GM21737 (cell line): ENCODE results near the gene CAPN9.
"Not testable (repeated sequence)": the region's sequence is repeated elsewhere in the genome, so short reads cannot be mapped to it uniquely, and the experiment has no call there.

ENCODE experiments used
- ATAC-seq: cut with Tn5 transposase; IDR thresholded peaks from one replicate; pipeline ENCODE4 v1.9.1; 2021; ENCODE audit warnings: mild to moderate bottlenecking, moderate library complexity; ENCODE audit not compliant: unreplicated experiment

Gene CAPN9

GRCh38 chr1:230747890-230748800, 957 bp downstream of the CAPN9 start:
- no peak for ATAC-seq

DNA sequence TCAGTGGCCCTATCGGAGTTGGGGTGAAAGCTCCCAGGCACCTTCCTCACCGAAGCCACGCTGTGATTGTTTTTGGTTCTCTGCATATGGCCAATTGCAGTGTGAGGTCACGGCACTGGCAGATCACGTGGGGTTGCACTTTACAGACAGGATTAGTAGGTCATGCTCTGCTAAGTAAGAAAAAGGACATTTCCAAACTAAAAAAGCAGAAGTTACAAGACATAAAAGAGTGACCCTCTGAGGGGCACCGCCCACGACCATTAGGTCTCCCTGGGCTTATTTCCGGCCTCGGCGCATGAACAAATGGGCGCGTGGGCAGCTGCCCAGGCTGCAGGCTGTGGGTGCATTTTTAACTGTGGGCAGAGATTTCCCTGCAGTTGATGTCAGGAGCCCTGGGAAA, 2.0 kb downstream of the CAPN9 start:
- ATAC-seq: no peak

- no peak for ATAC-seq
Observed at GRCh38 chr1:230749635-230750034, 2.4 kb downstream of the CAPN9 start.

GRCh38 chr1:230750576-230750975, 3.4 kb downstream of the CAPN9 start:
- no peak for ATAC-seq

- ATAC-seq: no peak
Observed at GRCh38 chr1:230750986-230751625, 3.9 kb downstream of the CAPN9 start.

DNA sequence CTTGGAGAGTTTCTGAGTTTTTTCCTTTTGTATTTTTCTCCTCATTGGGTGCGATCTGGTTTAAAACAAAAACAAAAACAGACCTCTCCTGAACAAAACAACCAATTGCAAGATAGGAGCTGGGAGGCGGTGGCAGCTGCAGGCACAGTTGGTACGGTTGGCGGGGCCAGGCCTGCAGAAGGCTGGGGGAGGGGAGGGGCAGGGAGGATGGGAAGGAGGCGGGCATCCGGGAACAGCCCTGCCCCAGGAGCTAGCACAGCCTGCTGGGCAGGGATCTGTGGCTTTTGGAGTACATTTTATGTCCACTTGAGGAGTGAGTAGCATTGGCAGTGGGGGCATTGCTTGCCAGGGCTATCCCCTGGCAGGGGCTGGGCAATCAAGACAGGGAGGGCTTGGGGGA, 5.2 kb downstream of the CAPN9 start:
- ATAC-seq: no peak

- no peak for ATAC-seq
Observed at GRCh38 chr1:230753191-230753585, 6.0 kb downstream of the CAPN9 start.

DNA sequence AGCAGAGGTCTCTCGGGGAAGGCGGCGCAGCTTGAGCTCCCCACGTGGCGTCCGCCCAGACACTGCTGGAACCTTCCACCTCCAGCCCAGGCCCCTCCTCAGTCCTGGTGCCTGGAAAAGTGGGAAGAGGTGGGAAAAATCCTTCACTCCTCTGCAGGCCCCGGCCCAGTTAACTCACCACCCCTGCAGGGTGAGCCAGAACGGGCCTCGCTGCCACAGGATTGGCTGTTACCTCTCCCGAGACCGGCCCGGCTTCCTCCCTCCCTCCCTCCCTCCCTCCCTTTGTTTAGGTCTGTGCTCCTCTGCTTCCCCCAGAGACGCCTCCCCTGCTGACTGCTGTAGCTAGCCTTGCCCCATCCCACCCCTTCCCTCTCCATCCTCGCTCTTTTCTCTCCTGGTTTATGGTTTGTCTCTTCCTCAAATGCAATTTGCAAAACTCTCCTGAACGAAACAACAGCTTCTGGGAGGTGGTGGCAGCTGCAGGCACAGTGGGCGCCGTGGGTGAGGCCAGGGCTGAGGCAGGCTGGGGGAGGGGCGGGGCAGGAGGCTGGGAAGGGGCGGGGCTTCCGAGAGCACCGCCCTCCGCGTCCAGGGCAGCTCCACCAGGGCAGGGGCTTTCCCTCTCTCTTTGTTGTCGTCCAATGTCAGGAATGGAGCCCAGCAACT, 6.5 kb downstream of the CAPN9 start:
- no peak for ATAC-seq

DNA sequence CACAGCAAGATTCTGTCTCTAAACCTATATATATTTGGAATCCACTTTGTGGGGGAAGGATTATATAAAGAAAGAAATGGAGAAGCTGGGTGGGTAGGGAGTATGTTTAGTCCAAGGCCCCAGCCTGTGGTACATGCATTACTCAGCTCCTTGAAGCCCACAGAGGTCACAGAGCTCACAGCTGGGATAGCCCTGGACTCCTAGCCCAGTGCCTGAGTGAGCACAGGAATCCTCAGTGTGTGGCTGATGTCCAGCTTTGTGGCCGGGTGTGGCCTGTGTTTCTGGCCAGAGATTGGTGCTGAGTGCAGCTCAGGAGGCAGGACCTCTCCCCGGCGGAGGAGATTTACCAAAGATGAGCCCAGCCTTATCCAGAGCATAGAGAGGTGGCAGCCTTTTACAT, 7.6 kb downstream of the CAPN9 start:
- ATAC-seq: no peak

DNA sequence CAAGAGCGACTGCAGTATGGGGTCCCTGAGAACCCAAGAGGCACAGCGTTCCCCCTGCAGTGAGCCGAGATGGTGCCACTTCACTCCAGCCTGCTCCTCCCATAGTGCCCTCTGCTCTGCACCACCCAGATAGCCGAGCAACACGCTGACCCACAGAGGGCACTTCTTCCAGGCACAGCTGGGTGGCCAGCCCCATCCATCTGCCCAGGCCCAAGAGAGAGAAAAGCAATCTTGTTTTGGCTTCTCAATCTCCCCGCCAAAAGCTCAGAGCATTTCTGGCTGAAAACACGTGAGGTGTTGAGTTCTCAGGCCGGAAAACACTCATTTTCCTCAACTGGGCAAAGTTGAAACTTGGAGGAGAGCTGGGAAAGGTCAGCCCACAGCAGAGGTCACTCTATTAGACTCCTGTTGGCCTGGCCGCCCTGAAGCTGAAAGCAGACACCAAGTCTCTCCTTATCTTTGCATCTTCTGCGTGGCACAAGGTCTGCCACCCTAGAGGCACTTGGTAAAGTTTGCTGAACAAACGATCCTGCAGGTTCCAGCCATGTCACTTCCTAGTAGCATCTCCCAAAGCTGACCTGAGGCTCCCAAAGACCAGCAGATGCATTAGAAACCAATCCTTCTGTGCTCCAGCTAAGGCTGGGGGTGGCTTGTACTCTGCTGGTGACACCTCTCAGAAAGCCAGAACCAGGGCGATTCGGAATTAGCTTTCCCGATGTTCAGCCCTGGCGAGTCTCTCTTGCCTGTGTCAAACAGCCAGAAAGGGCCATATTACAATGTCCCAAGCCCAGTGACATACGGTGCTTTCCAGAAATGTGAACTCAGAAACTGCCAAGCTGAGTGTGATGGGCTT, 10.9 kb downstream of the CAPN9 start:
- no peak for ATAC-seq

GRCh38 chr1:230758709-230759368, 11.7 kb downstream of the CAPN9 start:
- no peak for ATAC-seq

GRCh38 chr1:230759369-230760065, 12.3 kb downstream of the CAPN9 start:
- no peak for ATAC-seq

GRCh38 chr1:230760360-230760827, 13.2 kb downstream of the CAPN9 start:
- no peak for ATAC-seq

GRCh38 chr1:230761443-230762167, 14.4 kb downstream of the CAPN9 start:
- ATAC-seq: no peak

- no peak for ATAC-seq
Observed at GRCh38 chr1:230763927-230764591, 16.9 kb downstream of the CAPN9 start.

DNA sequence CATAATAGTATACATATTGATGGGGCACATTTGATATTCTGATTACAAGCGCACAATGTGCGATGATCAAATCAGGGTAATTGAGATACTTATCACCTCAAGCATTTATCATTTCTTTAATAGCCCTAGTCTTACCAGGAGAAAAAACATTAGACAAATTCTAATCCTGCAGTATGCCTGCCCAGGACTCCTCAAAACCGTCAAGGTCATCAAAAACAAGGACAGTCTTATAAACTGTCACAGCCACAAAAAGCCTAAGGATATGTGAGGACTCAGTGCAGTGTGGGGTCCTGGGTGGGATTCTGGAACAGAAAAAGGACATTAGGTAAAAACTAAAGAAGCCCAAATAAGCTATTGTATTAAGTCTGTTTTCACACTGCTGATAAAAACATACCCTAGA, 19.1 kb downstream of the CAPN9 start:
- no peak for ATAC-seq

GRCh38 chr1:230767859-230768612, 20.8 kb downstream of the CAPN9 start:
- not testable (repeated sequence) for ATAC-seq
